ENCODE results near the gene UGT1A5.

DNA sequence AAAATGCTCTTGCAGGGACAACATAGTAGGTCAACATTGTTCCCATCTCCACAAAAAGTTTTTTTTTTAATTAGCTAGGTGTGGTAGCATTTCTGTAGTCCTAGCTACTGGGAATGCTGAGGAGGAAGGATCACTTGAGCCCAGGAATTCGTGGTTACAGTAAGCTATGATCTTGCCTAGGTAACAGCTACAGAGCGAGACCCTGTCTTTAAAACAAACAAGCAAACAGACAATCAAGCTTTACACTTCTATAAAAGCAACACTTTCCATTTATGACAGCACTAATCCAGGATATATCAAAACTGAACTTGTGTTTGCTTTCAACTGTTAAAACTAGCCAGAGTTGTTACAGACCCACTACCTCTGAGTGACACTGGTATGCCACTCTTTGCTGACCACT lies 28.2 kb downstream of the UGT1A5 start:
- TF ChIP-seq, protein P1, sequence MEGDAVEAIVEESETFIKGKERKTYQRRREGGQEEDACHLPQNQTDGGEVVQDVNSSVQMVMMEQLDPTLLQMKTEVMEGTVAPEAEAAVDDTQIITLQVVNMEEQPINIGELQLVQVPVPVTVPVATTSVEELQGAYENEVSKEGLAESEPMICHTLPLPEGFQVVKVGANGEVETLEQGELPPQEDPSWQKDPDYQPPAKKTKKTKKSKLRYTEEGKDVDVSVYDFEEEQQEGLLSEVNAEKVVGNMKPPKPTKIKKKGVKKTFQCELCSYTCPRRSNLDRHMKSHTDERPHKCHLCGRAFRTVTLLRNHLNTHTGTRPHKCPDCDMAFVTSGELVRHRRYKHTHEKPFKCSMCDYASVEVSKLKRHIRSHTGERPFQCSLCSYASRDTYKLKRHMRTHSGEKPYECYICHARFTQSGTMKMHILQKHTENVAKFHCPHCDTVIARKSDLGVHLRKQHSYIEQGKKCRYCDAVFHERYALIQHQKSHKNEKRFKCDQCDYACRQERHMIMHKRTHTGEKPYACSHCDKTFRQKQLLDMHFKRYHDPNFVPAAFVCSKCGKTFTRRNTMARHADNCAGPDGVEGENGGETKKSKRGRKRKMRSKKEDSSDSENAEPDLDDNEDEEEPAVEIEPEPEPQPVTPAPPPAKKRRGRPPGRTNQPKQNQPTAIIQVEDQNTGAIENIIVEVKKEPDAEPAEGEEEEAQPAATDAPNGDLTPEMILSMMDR (IDR thresholded peaks at IDR 0.05; ENCODE audit: insufficient read depth, low read length, poor library complexity, severe bottlenecking): no peak
- TF ChIP-seq EZH2phosphoT487 (conservative IDR thresholded peaks at IDR 0.05; ENCODE audit: low read length): no peak

Measured in SU-DHL-6 (cell line).